ENCODE measurements around the gene MPEG1.

The MPEG1 gene

GRCh38 chr11:59188954-59189353 is 23.8 kb downstream of the MPEG1 start:
- no peak for DNase-seq (ENCODE audit: low spot score)

- no peak for DNase-seq (ENCODE audit: low spot score)
Measured at GRCh38 chr11:59187587-59187986, 25.1 kb downstream of the MPEG1 start.

- DNase-seq (ENCODE audit: low spot score): no peak
Measured at GRCh38 chr11:59187035-59187434, 25.7 kb downstream of the MPEG1 start.

- DNase-seq (ENCODE audit: low spot score): peak; percentile 36
Measured at GRCh38 chr11:59186130-59186594, 26.6 kb downstream of the MPEG1 start.

- no peak for DNase-seq (ENCODE audit: low spot score)
Measured at GRCh38 chr11:59185386-59185945, 27.3 kb downstream of the MPEG1 start.

- peak; percentile 26 for DNase-seq (ENCODE audit: low spot score)
Measured at GRCh38 chr11:59184691-59185339, 27.9 kb downstream of the MPEG1 start.

GRCh38 chr11:59183771-59184170 is 29.0 kb downstream of the MPEG1 start:
- DNase-seq (ENCODE audit: low spot score): no peak

- DNase-seq (ENCODE audit: low spot score): no peak
Measured at GRCh38 chr11:59182457-59183151, 30.1 kb downstream of the MPEG1 start.

- DNase-seq (ENCODE audit: low spot score): no peak
Measured at GRCh38 chr11:59181746-59182456, 30.8 kb downstream of the MPEG1 start.

- no peak for DNase-seq (ENCODE audit: low spot score)
Measured at GRCh38 chr11:59180907-59181306, 31.8 kb downstream of the MPEG1 start.

- no peak for DNase-seq (ENCODE audit: low spot score)
Measured at GRCh38 chr11:59180168-59180776, 32.5 kb downstream of the MPEG1 start.

GRCh38 chr11:59179121-59179520 is 33.6 kb downstream of the MPEG1 start:
- DNase-seq (ENCODE audit: low spot score): no peak

GRCh38 chr11:59178402-59178801 is 34.3 kb downstream of the MPEG1 start:
- no peak for DNase-seq (ENCODE audit: low spot score)

GRCh38 chr11:59176330-59176729 is 36.4 kb downstream of the MPEG1 start:
- DNase-seq (ENCODE audit: low spot score): no peak

- peak; percentile 48 for DNase-seq (ENCODE audit: low spot score)
Measured at GRCh38 chr11:59175091-59175501, 37.6 kb downstream of the MPEG1 start.

- DNase-seq (ENCODE audit: low spot score): no peak
Measured at GRCh38 chr11:59174664-59175033, 38.1 kb downstream of the MPEG1 start.

GRCh38 chr11:59173964-59174663 is 38.6 kb downstream of the MPEG1 start:
- DNase-seq (ENCODE audit: low spot score): no peak

- DNase-seq (ENCODE audit: low spot score): peak; percentile 48
Measured at GRCh38 chr11:59173080-59173963, 39.4 kb downstream of the MPEG1 start.

- peak; percentile 15 for DNase-seq (ENCODE audit: low spot score)
Measured at GRCh38 chr11:59172345-59173079, 40.2 kb downstream of the MPEG1 start.
